GM23338 (cell line): ENCODE results near the gene CDK16. TPM values are rescaled to one million over a fixed set of nuclear protein-coding genes. Genes with fewer than 3 reads are reported as not detected.

Experiments
- ATAC-seq: fragments of 200-7000 bp; cut with Tn5 transposase; 3 replicates; pipeline ENCODE4 v1.9.1; 2020
- DNase-seq: peaks from one replicate; pipeline ENCODE4 v3.0.0-alpha.2; 2015; ENCODE audit warnings: low spot score
- H2AFZ ChIP-seq: fragments of 200-600 bp; sonication (generic); 2 replicates; pipeline ENCODE4 v1.8.0; 2016; ENCODE audit warnings: antibody characterized with exemption, mild to moderate bottlenecking, moderate library complexity
- H3F3A ChIP-seq: fragments of 200-600 bp; sonication (generic); replicated peaks from 2 replicates; pipeline ENCODE4 v1.8.0; 2017; ENCODE audit warnings: antibody characterized with exemption, mixed run types, low read depth
- H3K27ac ChIP-seq: fragments of 200-600 bp; sonication (generic); 2 replicates; pipeline ENCODE4 v1.6.1; 2016; ENCODE audit warnings: low read depth
- H3K27me3 ChIP-seq: fragments of 200-600 bp; sonication (generic); 2 replicates; pipeline ENCODE4 v1.8.0; 2016; ENCODE audit warnings: mild to moderate bottlenecking, mixed run types, moderate library complexity; ENCODE audit not compliant: insufficient read depth
- H3K36me3 ChIP-seq: fragments of 200-600 bp; sonication (generic); 2 replicates; pipeline ENCODE4 v1.8.0; 2016; ENCODE audit warnings: mild to moderate bottlenecking; ENCODE audit not compliant: insufficient read depth
- H3K4me1 ChIP-seq: fragments of 200-600 bp; sonication (generic); 2 replicates; pipeline ENCODE4 v1.8.0; 2016; ENCODE audit warnings: mild to moderate bottlenecking, moderate library complexity; ENCODE audit not compliant: insufficient read depth
- H3K4me2 ChIP-seq: fragments of 200-600 bp; sonication (generic); 2 replicates; pipeline ENCODE4 v1.7.1; 2017; ENCODE audit warnings: mixed run types
- H3K4me3 ChIP-seq: fragments of 200-600 bp; sonication (generic); 2 replicates; pipeline ENCODE4 v1.6.1; 2016; ENCODE audit warnings: mixed run types
- H3K79me2 ChIP-seq: fragments of 200-600 bp; sonication (generic); replicated peaks from 2 replicates; pipeline ENCODE4 v1.8.0; 2017; ENCODE audit warnings: mild to moderate bottlenecking; ENCODE audit not compliant: insufficient read depth
- H3K9me2 ChIP-seq: fragments of 200-600 bp; sonication (generic); 2 replicates; pipeline ENCODE4 v1.8.0; 2017; ENCODE audit not compliant: insufficient read depth
- H4K20me1 ChIP-seq: fragments of 200-600 bp; sonication (generic); replicated peaks from 2 replicates; pipeline ENCODE4 v1.8.0; 2017; ENCODE audit warnings: mild to moderate bottlenecking; ENCODE audit not compliant: insufficient read depth
- H3K27ac Mint-ChIP-seq: 2 replicates; pipeline ENCODE4 v1.8.0; 2020; ENCODE audit warnings: inconsistent platforms, mild to moderate bottlenecking, moderate library complexity, mixed read lengths
- H3K27me3 Mint-ChIP-seq: 3 replicates; pipeline ENCODE4 v1.8.0; 2022; ENCODE audit warnings: low read depth, mild to moderate bottlenecking, moderate library complexity, mixed read lengths, inconsistent platforms; ENCODE audit not compliant: insufficient read depth, poor library complexity
- H3K36me3 Mint-ChIP-seq: 3 replicates; pipeline ENCODE4 v1.8.0; 2021; ENCODE audit warnings: low read depth, mild to moderate bottlenecking, inconsistent platforms, moderate library complexity, mixed read lengths
- H3K4me1 Mint-ChIP-seq: 3 replicates; pipeline ENCODE4 v1.8.0; 2020; ENCODE audit warnings: mild to moderate bottlenecking, inconsistent platforms, mixed read lengths
- H3K4me3 Mint-ChIP-seq: 3 replicates; pipeline ENCODE4 v1.8.0; 2021; ENCODE audit warnings: moderate library complexity, mild to moderate bottlenecking, inconsistent platforms, mixed read lengths
- H3K9me3 Mint-ChIP-seq: 3 replicates; pipeline ENCODE4 v1.8.0; 2020; ENCODE audit warnings: moderate library complexity, mild to moderate bottlenecking, inconsistent platforms, mixed read lengths
- CREB1 ChIP-seq: fragments of 250-450 bp; sonication (Bioruptor Pico); IDR thresholded peaks from 2 replicates; pipeline ENCODE4 v1.5.0; 2020; ENCODE audit warnings: low read depth, mild to moderate bottlenecking, moderate library complexity
- CTCF ChIP-seq, 2 experiments: fragments of 200-600 bp in 1 of 2; sonication (generic) in 1 of 2; conservative IDR thresholded peaks; 2 replicates each; pipeline versions ENCODE4 v1.5.1 to v1.6.1; 2016 to 2017; ENCODE audit warnings: antibody characterized with exemption in 2 of 2, low read depth in 2 of 2, mild to moderate bottlenecking in 2 of 2, moderate library complexity in 1 of 2
- ETS1 ChIP-seq: IDR thresholded peaks from 2 replicates; pipeline ENCODE4 v1.6.1; 2016; ENCODE audit warnings: antibody characterized with exemption
- EZH2 ChIP-seq: fragments of 200-600 bp; sonication (generic); IDR thresholded peaks from one replicate; pipeline ENCODE4 v1.8.0; 2017; ENCODE audit warnings: antibody characterized with exemption, mild to moderate bottlenecking, low read depth; ENCODE audit not compliant: unreplicated experiment
- EZH2phosphoT487 ChIP-seq: fragments of 200-600 bp; sonication (generic); IDR thresholded peaks from one replicate; pipeline ENCODE4 v1.8.1; 2018; ENCODE audit warnings: antibody characterized with exemption; ENCODE audit not compliant: unreplicated experiment
- JUNB ChIP-seq: IDR thresholded peaks from one replicate; pipeline ENCODE4 v1.6.1; 2016; ENCODE audit warnings: antibody characterized with exemption; ENCODE audit not compliant: unreplicated experiment
- NANOG ChIP-seq: IDR thresholded peaks from 2 replicates; pipeline ENCODE4 v1.6.1; 2016; ENCODE audit warnings: antibody characterized with exemption, borderline replicate concordance
- POLR2AphosphoS5 ChIP-seq: IDR thresholded peaks from 2 replicates; pipeline ENCODE4 v1.6.1; 2016; ENCODE audit warnings: antibody characterized with exemption, low read depth
- REST ChIP-seq: IDR thresholded peaks from one replicate; pipeline ENCODE4 v1.6.1; 2018; ENCODE audit warnings: antibody characterized with exemption; ENCODE audit not compliant: unreplicated experiment
- STAT1 ChIP-seq: IDR thresholded peaks from one replicate; pipeline ENCODE4 v1.6.1; 2016; ENCODE audit warnings: antibody characterized with exemption; ENCODE audit not compliant: unreplicated experiment
- ZNF114 ChIP-seq: fragments of 250-450 bp; sonication (Bioruptor Pico); IDR thresholded peaks from 2 replicates; pipeline ENCODE4 v1.5.0; 2020; ENCODE audit warnings: mild to moderate bottlenecking, moderate library complexity
- ZNF331 ChIP-seq: fragments of 250-450 bp; sonication (Bioruptor Pico); IDR thresholded peaks from 2 replicates; pipeline ENCODE4 v1.5.0; 2020; ENCODE audit warnings: low read depth, mild to moderate bottlenecking, moderate library complexity
- ZNF462 ChIP-seq: fragments of 250-450 bp; sonication (Bioruptor Pico); IDR thresholded peaks from 2 replicates; pipeline ENCODE4 v1.5.0; 2020; ENCODE audit warnings: mild to moderate bottlenecking, moderate library complexity
- polyA plus RNA-seq: library from polyadenylated mRNA; unstranded; fragments of >200 nt; fragmentation: Nextera tagmentation; extraction: Ambion mirVana; gene quantifications from 2 replicates; pipeline ENCODE4 v1.2.1, GENCODE V29; 2016
- total RNA-seq: library from RNA; depleted of rRNA; stranded (reverse); fragments of >200 nt; shearing (Covaris generic); gene quantifications from 2 replicates; pipeline ENCODE4 v1.2.3, GENCODE V29; 2014

CDK16 gene
- total and polyA plus RNA-seq, 2 experiments from 2014 or later: 58.9 to 158 TPM

GRCh38 chrX:47182106-47182700 is 36.3 kb upstream of the CDK16 start:
- Histone ChIP-seq H3K4me3 (no peak overlapping the region), H2AFZ (no peak overlapping the region), H3K36me3 (no peaks in the 10 kb centered on the region), H3K4me2 (no peak overlapping the region), H3F3A (0 out of 2 replicates have a peak, but pooled peaks cover 1% of the 10 kb centered on the region), H3K27me3 (no peaks in the 10 kb centered on the region), H4K20me1 (no peaks in the 10 kb centered on the region), H3K79me2 (no peaks in the 10 kb centered on the region), H3K4me1 (no peaks in the 10 kb centered on the region), H3K9me2 (no peaks in the 10 kb centered on the region), H3K27ac (no peak overlapping the region)
- Mint-ChIP-seq H3K9me3 (no peaks in the 10 kb centered on the region), H3K27ac (no peak overlapping the region), H3K36me3 (peaks cover 45% of the 10 kb centered on the region), H3K27me3 (peaks cover 2% of the 10 kb centered on the region), H3K4me1 (no peaks in the 10 kb centered on the region), H3K4me3 (no peak overlapping the region)
- TF ChIP-seq POLR2AphosphoS5: no peak
- no peak for TF ChIP-seq ZNF462 (CRISPR knock-in tag)
- no peak for TF ChIP-seq NANOG
- TF ChIP-seq CREB1 (CRISPR knock-in tag): no peak
- TF ChIP-seq ZNF331 (CRISPR knock-in tag): no peak
- no peak for TF ChIP-seq EZH2phosphoT487
- no peak for TF ChIP-seq ETS1
- TF ChIP-seq REST: no peak
- TF ChIP-seq JUNB: no peak
- no peak for TF ChIP-seq EZH2
- TF ChIP-seq STAT1: no peak
- TF ChIP-seq CTCF (conservative IDR thresholded peaks at IDR 0.05; ENCODE audit: low read depth in 2 of 2): no peak
- no peak for TF ChIP-seq ZNF114 (CRISPR knock-in tag)
- DNase-seq (no peak), ATAC-seq (no peak)
